NB4 (cell line): ENCODE data around the gene CKS1B.

ENCODE experiments used
- MYC ChIP-seq: IDR thresholded peaks from 2 replicates; pipeline ENCODE4 v1.6.1; 2011; ENCODE audit warnings: low read depth, low read length
- TF ChIP-seq, protein P1 (sequence below): IDR thresholded peaks from one replicate; pipeline ENCODE4 v1.5.1; 2012; ENCODE audit warnings: low read depth, low read length

DNA sequence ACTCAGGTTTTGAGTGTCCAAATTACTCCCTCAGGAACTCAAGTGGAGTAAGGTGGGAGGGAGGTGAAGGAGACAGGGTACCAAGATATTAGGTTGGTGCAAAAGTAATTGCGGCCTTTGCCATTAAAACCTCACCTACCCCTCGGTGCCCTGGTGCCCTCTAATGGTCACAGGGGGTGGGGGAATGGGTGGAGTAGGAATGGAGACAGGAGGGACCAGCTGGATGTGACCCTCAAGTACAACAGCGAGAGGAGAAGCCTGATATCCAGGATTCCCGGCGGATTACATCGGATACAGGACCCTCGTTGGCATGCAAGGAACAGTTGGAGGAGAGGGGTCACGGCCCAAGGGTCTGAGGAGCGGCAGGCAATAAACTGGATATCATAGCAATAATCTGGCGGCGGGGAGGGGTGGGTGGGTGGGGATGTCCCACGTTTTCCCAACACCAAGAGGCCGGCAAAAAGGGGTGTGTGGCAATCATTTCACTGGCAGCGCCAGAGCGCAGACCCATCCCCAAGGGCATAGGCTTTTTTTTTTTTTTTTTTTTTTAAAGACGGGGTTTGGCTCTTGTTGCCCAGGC is 23.8 kb downstream of the CKS1B start:
- TF ChIP-seq, protein P1, sequence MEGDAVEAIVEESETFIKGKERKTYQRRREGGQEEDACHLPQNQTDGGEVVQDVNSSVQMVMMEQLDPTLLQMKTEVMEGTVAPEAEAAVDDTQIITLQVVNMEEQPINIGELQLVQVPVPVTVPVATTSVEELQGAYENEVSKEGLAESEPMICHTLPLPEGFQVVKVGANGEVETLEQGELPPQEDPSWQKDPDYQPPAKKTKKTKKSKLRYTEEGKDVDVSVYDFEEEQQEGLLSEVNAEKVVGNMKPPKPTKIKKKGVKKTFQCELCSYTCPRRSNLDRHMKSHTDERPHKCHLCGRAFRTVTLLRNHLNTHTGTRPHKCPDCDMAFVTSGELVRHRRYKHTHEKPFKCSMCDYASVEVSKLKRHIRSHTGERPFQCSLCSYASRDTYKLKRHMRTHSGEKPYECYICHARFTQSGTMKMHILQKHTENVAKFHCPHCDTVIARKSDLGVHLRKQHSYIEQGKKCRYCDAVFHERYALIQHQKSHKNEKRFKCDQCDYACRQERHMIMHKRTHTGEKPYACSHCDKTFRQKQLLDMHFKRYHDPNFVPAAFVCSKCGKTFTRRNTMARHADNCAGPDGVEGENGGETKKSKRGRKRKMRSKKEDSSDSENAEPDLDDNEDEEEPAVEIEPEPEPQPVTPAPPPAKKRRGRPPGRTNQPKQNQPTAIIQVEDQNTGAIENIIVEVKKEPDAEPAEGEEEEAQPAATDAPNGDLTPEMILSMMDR, result peak; percentile 22
- no peak for TF ChIP-seq MYC
